Progenitor cell of endocrine pancreas (in vitro differentiated cells): Measurements from ENCODE around the gene IFNL4. TPM values are rescaled to one million over a fixed set of nuclear protein-coding genes. Genes with fewer than 3 reads are reported as not detected.
A peak's percentile ranks its signal among the peaks of the same experiment; 100 is the strongest.
"Not testable (repeated sequence)": the region's sequence is repeated elsewhere in the genome, so short reads cannot be mapped to it uniquely, and the experiment has no call there.

ENCODE experiments used
- DNase-seq: peaks from one replicate; pipeline ENCODE4 v3.0.0; 2021; ENCODE audit warnings: low spot score; ENCODE audit not compliant: unreplicated experiment
- H3K27ac Mint-ChIP-seq: 2 replicates; pipeline ENCODE4 v1.8.0; 2021; ENCODE audit warnings: mild to moderate bottlenecking, moderate library complexity, mixed read lengths
- H3K27me3 Mint-ChIP-seq: 2 replicates; pipeline ENCODE4 v1.8.0; 2021; ENCODE audit warnings: mixed read lengths
- H3K36me3 Mint-ChIP-seq: 2 replicates; pipeline ENCODE4 v1.8.0; 2022; ENCODE audit warnings: mixed read lengths; ENCODE audit not compliant: insufficient read depth
- H3K4me1 Mint-ChIP-seq: 2 replicates; pipeline ENCODE4 v1.8.0; 2021; ENCODE audit warnings: low read depth, mixed read lengths
- H3K4me3 Mint-ChIP-seq: 2 replicates; pipeline ENCODE4 v1.8.0; 2021; ENCODE audit warnings: low read depth, mild to moderate bottlenecking, moderate library complexity, mixed read lengths
- H3K9me3 Mint-ChIP-seq: 2 replicates; pipeline ENCODE4 v1.8.0; 2021; ENCODE audit warnings: low read depth, mixed read lengths
- CTCF ChIP-seq: fragments of 200-600 bp; sonication (generic); IDR thresholded peaks from one replicate; pipeline ENCODE4 v1.5.0; 2021; ENCODE audit warnings: antibody characterized with exemption, mild to moderate bottlenecking; ENCODE audit not compliant: unreplicated experiment
- total RNA-seq: library from RNA; stranded (reverse); gene quantifications from 2 replicates; pipeline ENCODE4 v1.2.1, GENCODE V29; 2021

IFNL4 gene
- total RNA-seq, 1 donor from 2014 or later, result not detected

GRCh38 chr19:39284032-39284431 lies 35.4 kb upstream of the IFNL4 start:
- no peaks in the 10 kb centered on the region for H3K4me1 Mint-ChIP-seq
- H3K27me3 Mint-ChIP-seq, result peaks cover 47% of the 10 kb centered on the region
- no peak for DNase-seq
- no peak overlapping the region for H3K4me3 Mint-ChIP-seq
- TF ChIP-seq CTCF, result no peak
- H3K36me3 Mint-ChIP-seq, result no peaks in the 10 kb centered on the region
- H3K27ac Mint-ChIP-seq, result no peak overlapping the region
- peaks cover 15% of the 10 kb centered on the region for H3K9me3 Mint-ChIP-seq

- Mint-ChIP-seq H3K4me1 (no peaks in the 10 kb centered on the region), H3K27ac (no peak overlapping the region), H3K36me3 (no peaks in the 10 kb centered on the region), H3K27me3 (peaks cover 42% of the 10 kb centered on the region), H3K9me3 (peaks cover 15% of the 10 kb centered on the region), H3K4me3 (no peak overlapping the region)
- TF ChIP-seq CTCF, result no peak
- no peak for DNase-seq
Observed at GRCh38 chr19:39282021-39282420, 33.4 kb upstream of the IFNL4 start.

GRCh38 chr19:39277598-39277997 lies 28.9 kb upstream of the IFNL4 start:
- no peak for TF ChIP-seq CTCF
- Mint-ChIP-seq H3K4me3 (no peak overlapping the region), H3K36me3 (no peaks in the 10 kb centered on the region), H3K4me1 (no peaks in the 10 kb centered on the region), H3K9me3 (peaks cover 5% of the 10 kb centered on the region), H3K27me3 (peaks cover 48% of the 10 kb centered on the region), H3K27ac (no peak overlapping the region)
- no peak for DNase-seq

GRCh38 chr19:39276740-39277139 lies 28.1 kb upstream of the IFNL4 start:
- Mint-ChIP-seq H3K27ac (no peak overlapping the region), H3K27me3 (peaks cover 47% of the 10 kb centered on the region), H3K36me3 (no peaks in the 10 kb centered on the region), H3K9me3 (peaks cover under 1% of the 10 kb centered on the region), H3K4me3 (no peak overlapping the region), H3K4me1 (no peaks in the 10 kb centered on the region)
- no peak for TF ChIP-seq CTCF
- DNase-seq, result no peak

- Mint-ChIP-seq H3K4me1 (no peaks in the 10 kb centered on the region), H3K27me3 (peaks cover 52% of the 10 kb centered on the region), H3K9me3 (no peaks in the 10 kb centered on the region), H3K4me3 (no peak overlapping the region), H3K27ac (no peak overlapping the region), H3K36me3 (no peaks in the 10 kb centered on the region)
- DNase-seq, result no peak
- TF ChIP-seq CTCF, result no peak
Observed at GRCh38 chr19:39275578-39275977, 26.9 kb upstream of the IFNL4 start.

GRCh38 chr19:39273859-39274258 lies 25.2 kb upstream of the IFNL4 start:
- not testable (repeated sequence) for H3K36me3 Mint-ChIP-seq, H3K9me3 Mint-ChIP-seq, H3K4me3 Mint-ChIP-seq, DNase-seq, H3K4me1 Mint-ChIP-seq
- peaks cover 55% of the 10 kb centered on the region for H3K27me3 Mint-ChIP-seq
- H3K27ac Mint-ChIP-seq, result peak overlapping the region; percentile 56
